OCI-LY7 (cell line): ENCODE data around the gene NCKAP5.

ENCODE experiments used
- EZH2phosphoT487 ChIP-seq: fragments of 200-600 bp; sonication (generic); IDR thresholded peaks from 2 replicates; pipeline ENCODE4 v1.6.1; 2018; ENCODE audit warnings: low read depth, borderline replicate concordance, mild to moderate bottlenecking, mixed run types, antibody characterized with exemption, low read length, moderate library complexity, mixed read lengths
- TF ChIP-seq, protein P1 (sequence below): fragments of 200-600 bp; sonication (generic); conservative IDR thresholded peaks from 2 replicates; pipeline ENCODE4 v1.5.1; 2014; ENCODE audit warnings: mild to moderate bottlenecking, antibody characterized with exemption, low read length, moderate library complexity, mixed read lengths

DNA sequence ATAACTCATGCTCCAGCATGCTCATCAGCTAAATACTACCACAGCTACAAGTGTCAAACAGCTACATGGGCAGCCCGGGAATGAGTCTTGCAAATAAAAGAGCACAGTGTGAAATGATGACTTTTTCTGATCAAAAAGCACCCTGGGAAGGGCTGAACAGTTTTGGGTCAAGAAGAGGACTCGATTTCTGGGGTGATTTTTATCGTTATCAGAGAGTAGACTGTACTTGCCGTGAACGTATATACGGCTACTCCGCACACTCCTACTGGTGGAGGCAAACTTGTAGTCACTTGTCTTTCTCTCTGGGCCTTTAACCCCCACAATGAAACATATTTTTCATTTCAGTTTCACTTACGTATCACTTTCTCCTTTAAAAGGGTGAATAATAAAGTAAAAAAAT is 54.4 kb downstream of the NCKAP5 start:
- TF ChIP-seq, protein P1, sequence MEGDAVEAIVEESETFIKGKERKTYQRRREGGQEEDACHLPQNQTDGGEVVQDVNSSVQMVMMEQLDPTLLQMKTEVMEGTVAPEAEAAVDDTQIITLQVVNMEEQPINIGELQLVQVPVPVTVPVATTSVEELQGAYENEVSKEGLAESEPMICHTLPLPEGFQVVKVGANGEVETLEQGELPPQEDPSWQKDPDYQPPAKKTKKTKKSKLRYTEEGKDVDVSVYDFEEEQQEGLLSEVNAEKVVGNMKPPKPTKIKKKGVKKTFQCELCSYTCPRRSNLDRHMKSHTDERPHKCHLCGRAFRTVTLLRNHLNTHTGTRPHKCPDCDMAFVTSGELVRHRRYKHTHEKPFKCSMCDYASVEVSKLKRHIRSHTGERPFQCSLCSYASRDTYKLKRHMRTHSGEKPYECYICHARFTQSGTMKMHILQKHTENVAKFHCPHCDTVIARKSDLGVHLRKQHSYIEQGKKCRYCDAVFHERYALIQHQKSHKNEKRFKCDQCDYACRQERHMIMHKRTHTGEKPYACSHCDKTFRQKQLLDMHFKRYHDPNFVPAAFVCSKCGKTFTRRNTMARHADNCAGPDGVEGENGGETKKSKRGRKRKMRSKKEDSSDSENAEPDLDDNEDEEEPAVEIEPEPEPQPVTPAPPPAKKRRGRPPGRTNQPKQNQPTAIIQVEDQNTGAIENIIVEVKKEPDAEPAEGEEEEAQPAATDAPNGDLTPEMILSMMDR: no peak
- no peak for TF ChIP-seq EZH2phosphoT487
